GM13977 (cell line): ENCODE measurements around the gene TMEM72.

Source experiments
- DNase-seq: peaks from one replicate; pipeline ENCODE4 v3.0.0; 2012; ENCODE audit warnings: low spot score
- in situ Hi-C: fragments of 300-500 bp; cut with MboI; formaldehyde crosslinking; loops from one replicate; pipeline ENCODE4 v1.12.0; 2022; ENCODE audit warnings: low sequenced_read_pairs, low pct_unique_long_range_greater_than_20kb, mixed read lengths, inconsistent platforms; ENCODE audit not compliant: unreplicated experiment
- TF ChIP-seq, protein P1 (sequence below): IDR thresholded peaks from 2 replicates; pipeline ENCODE4 v1.5.1; 2012; ENCODE audit warnings: mild to moderate bottlenecking, control low read depth; ENCODE audit not compliant: insufficient read depth; ENCODE audit errors: extremely low read depth, missing control alignments

Gene TMEM72

DNA sequence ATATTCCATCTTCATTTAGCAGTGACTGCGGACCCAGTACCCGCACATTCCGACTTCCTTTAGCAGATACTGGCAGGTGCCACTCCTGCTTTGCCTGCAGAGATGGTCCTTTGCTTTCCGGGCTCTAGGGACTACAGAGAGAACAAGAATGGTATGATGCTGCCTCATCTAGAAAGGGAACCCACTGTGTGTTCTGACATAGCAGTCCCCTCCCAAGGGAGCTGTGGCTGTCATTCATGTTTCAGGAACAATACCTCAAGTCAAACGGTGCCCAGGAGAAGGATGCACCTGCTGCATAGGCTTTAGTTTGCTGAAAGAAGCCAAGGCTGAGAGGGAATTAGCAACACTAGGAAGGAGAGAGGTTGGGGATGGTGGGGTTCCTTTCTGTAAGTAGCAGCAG, 15.9 kb upstream of the TMEM72 start:
- no peak for DNase-seq
- in situ Hi-C loops: no loop called here
- TF ChIP-seq, protein P1, sequence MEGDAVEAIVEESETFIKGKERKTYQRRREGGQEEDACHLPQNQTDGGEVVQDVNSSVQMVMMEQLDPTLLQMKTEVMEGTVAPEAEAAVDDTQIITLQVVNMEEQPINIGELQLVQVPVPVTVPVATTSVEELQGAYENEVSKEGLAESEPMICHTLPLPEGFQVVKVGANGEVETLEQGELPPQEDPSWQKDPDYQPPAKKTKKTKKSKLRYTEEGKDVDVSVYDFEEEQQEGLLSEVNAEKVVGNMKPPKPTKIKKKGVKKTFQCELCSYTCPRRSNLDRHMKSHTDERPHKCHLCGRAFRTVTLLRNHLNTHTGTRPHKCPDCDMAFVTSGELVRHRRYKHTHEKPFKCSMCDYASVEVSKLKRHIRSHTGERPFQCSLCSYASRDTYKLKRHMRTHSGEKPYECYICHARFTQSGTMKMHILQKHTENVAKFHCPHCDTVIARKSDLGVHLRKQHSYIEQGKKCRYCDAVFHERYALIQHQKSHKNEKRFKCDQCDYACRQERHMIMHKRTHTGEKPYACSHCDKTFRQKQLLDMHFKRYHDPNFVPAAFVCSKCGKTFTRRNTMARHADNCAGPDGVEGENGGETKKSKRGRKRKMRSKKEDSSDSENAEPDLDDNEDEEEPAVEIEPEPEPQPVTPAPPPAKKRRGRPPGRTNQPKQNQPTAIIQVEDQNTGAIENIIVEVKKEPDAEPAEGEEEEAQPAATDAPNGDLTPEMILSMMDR: no peak

DNA sequence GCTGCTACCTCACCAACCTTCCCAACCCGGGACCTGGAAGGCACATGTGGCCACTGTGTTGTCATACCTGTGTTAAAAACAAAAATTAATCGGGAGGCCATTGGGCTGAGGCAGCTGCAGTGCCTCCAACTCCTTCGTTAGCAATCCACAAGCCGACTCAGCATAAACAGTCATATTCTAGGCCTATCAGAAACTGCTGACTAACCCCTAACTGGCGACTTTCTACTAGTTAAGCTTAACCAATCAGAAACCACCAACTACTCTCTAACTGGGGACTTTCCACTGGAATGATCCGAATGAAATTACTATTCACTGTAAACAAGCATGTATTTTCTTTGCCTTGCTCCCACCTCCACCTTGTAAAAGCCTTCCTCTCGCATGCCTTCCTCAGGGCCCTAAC, 14.1 kb upstream of the TMEM72 start:
- DNase-seq: no peak
- in situ Hi-C loops: no loop called here
- TF ChIP-seq, protein P1: no peak

DNA sequence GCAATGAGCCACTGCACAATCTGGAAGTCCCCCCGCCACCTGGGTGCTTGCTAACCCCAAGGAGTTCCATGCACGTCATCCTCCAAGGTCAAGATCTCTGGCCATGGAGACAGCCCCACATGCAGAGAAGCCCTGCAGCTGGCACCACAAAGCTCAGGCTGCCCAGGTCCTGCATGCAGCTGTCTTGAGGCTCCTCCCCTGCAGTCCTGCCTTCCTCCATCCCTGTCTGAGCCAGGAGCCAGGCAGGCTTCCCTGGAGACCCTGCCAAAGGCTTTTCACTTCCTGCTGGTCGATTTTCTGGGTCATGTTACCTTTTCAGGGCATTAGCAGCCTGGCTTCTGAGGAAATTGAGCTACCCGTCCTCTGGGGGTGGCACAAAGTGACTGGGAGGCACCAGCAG, 12.5 kb upstream of the TMEM72 start:
- no peak for DNase-seq
- in situ Hi-C loops: no loop called here
- TF ChIP-seq, protein P1: no peak

DNA sequence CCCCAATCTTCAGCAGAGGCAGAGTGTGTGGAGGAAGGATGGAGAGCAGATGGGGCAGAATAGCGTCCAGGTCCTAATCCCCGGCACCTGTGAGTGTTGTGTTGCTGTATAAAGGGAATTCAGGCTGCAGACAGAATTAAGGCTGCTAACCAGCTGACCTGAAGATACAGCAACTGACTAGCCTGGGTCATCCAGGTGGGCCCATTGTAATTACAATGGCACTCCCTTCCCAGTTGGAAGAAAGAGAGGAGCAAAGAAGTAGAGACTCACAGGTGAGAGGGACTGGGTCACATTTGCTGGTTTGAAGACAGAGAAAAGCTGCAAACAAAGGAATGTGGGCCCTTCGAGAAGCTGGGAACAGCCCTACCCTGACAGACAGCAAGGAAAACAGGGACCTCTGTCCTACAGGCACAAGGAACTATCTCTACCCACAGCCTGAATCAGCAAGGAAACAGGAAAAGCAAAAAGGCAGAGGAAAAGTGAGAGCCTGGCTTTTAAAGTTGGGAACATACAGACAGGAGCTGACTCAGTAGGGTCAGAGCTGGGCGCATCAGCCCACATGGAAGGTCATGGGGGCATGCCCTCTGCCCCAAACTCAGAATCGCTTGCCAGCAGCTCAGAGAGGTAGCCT, 11.6 kb upstream of the TMEM72 start:
- TF ChIP-seq, protein P1: no peak
- in situ Hi-C loops: no loop called here
- no peak for DNase-seq

DNA sequence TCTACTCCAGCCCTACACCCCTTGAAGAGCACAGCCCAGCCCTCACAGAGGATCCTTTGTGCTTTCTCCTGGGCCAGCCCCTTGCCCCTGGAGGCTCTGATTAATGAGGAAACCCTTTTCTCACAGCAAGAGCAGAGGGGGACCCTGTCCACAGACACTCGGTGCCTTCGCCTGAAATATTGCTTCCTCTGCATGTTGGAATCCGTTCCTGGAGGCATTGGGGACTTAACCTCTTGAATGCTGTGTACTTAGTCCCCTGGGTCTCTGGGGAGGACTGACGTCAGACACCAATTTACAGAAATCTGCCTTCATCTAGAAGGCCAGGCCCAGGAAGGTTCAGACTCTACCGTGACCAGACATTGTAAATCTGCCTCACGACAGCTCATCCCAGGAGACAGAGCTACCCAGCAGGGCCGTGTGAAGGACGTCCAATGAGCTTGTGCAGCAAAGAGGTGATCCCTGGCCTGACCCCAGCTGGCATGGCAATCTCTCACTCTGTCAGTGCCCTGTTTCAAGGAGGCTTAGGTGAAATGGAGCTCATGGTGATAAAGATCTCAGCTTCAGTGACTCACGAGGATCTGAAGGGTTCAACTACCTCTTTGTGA, 8.1 kb upstream of the TMEM72 start:
- TF ChIP-seq, protein P1: no peak
- no peak for DNase-seq
- in situ Hi-C loops: no loop called here

DNA sequence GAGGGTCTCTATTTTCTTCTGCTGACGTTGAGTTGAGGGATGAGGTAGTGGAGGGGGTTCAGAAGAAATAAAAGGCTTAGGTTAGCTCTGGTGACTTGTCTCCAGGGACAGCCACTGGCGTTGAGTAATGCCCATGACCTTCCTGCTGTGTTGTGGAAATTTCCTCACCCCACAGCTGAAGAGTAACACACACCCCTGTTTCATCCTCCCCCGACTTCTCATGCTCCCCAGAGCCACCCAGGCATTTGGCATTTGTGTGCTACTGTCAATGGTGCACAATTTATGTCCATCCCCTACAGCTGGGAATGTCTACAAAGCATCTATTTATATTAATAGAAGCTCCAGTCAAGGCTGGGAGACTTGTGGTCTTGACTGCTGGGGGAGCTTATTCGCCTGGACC, 4.7 kb upstream of the TMEM72 start:
- in situ Hi-C loops: no loop called here
- DNase-seq: no peak
- TF ChIP-seq, protein P1: no peak
